GM18507 (cell line): Measurements from ENCODE around the gene PLEK.
"Not testable (repeated sequence)": the region's sequence is repeated elsewhere in the genome, so short reads cannot be mapped to it uniquely, and the experiment has no call there.

Experiments
- DNase-seq: peaks from one replicate; pipeline ENCODE4 v3.0.0; 2011; ENCODE audit warnings: low read depth; ENCODE audit not compliant: insufficient read length; ENCODE audit errors: extremely low spot score
- FAIRE-seq: peaks from 2 replicates; lab custom pipeline; 2011; peaks lifted over from hg19 to GRCh38; lab: Jason Lieb, UNC

PLEK gene

GRCh38 chr2:68379184-68379708 is 14.2 kb downstream of the PLEK start:
- FAIRE-seq (peak; percentile 21), DNase-seq (no peak)

DNA sequence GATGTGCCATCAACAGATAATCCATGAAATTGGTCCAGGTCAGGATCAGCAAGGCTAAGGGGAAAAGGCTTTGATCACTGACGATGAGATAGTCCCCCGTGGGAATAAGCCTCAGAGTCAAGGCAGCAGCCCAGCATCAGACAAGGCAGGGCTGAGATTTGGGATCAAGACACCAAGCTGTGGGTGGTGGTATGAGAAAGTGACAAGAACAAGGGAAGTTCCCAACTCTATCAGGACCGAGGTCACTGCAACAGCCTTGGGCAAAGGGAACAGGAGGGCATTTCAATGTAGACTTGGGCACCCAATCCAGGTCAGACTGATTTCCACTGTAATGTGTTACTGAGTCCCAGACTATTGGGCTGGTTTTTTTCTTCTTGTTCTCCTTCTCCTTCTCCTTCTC is 18.7 kb downstream of the PLEK start:
- FAIRE-seq = peak; percentile 73
- DNase-seq = no peak

DNA sequence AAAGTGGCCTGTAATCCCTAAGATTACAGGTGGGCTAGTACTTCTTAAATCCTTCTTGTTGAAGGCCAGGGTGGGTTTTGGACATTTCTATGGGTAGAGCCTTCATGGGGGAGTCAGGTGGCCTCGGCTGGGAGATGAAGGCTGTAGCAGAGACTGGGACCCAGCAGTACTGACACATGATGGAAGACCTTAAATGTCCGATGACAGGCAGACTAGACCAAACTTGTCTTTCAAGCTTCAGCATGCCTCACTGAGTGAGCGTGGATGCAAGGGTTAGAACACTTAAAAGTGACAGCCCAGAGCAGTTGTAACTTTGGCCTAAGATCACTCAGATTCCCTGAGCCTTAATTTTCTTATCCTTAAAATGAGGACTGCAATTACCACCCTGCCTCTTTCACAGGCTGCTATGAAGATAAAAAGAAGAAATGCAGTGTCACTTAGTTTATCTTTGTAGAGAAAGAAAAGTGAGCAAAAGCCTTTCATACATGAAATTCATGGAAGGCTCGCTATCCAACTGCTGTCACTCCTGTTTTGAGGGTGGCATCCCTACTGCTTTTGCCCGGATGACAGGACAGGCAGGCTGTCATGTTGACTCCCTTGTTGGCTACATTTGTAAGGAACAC is 19.5 kb downstream of the PLEK start:
- no peak for DNase-seq
- FAIRE-seq = no peak

- DNase-seq (no peak), FAIRE-seq (peak; percentile 99)
Measured at GRCh38 chr2:68385220-68385906, 20.3 kb downstream of the PLEK start.

DNA sequence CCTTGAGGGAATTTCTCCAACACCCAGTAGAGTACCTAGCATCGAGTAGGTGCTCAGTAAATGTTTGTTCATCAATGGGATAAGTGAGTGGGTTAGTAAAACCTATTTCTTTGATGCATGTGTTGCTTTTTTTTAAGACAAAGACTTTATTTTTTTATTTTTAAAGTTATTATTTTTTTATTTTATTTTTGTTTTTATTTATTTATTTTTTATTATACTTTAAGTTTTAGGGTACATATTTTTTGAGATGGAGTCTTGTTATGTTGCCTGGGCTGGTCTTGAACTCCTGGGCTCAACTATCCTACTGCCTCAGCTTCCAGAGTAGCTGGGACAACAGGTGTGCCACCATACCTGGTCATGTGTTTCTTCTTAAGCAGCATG is 20.8 kb downstream of the PLEK start:
- no peak for FAIRE-seq
- no peak for DNase-seq

DNA sequence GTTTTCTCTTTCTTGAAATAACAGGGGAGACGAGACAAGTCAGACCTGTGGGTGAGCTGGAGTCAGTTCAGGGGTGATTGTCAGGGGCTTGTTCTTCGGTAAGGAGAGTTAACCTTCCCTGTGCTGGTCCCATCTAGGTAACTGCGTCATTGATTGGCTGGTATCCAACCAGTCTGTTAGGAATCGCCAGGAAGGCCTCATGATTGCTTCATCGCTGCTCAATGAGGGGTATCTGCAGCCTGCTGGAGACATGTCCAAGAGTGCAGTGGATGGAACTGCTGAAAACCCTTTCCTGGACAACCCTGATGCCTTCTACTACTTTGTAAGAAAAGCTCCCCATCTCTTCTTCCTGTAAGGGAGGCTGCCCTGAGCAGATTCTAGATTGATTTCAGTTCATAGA is 21.3 kb downstream of the PLEK start:
- DNase-seq = no peak
- FAIRE-seq = peak; percentile 54

- FAIRE-seq (no peak), DNase-seq (no peak)
Measured at GRCh38 chr2:68387408-68388350, 22.6 kb downstream of the PLEK start.

- DNase-seq (no peak), FAIRE-seq (peak; percentile 97)
Measured at GRCh38 chr2:68388358-68388757, 23.3 kb downstream of the PLEK start.

- FAIRE-seq = no peak
- no peak for DNase-seq
Measured at GRCh38 chr2:68388772-68389171, 23.7 kb downstream of the PLEK start.

- no peak for FAIRE-seq
Measured at GRCh38 chr2:68390114-68390513, 25.0 kb downstream of the PLEK start.

GRCh38 chr2:68390586-68390985 is 25.5 kb downstream of the PLEK start:
- FAIRE-seq (no peak), DNase-seq (no peak)

More at GRCh38 chr2:68390114-68390513, 25.0 kb downstream of the PLEK start:
- DNase-seq = no peak

GRCh38 chr2:68391099-68391498 is 26.0 kb downstream of the PLEK start:
- DNase-seq = no peak
- FAIRE-seq = peak; percentile 63

GRCh38 chr2:68391869-68392268 is 26.8 kb downstream of the PLEK start:
- no peak for FAIRE-seq
- no peak for DNase-seq

DNA sequence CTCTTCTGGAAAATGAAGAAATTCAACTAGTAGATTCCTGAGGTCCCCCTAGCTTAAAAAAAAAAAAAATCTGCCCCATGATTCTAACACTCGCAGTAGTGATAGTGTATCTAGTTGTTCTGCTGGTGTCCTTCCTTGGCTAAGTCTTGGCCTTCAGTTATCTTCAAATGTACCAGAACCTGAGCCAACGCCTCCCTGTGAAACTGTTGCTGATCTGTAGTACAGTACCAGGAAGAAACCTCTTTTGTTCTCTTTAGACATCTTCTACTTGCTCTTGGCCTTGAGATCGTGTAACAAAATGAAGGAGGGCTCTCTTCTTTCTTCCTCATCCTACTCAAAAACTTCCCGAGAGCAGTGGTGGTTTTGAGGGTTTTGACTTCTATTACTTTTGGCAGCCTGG is 31.0 kb downstream of the PLEK start:
- no peak for FAIRE-seq

GRCh38 chr2:68397704-68398263 is 32.7 kb downstream of the PLEK start:
- FAIRE-seq, DNase-seq: not testable (repeated sequence)

More for the DNA sequence above, 31.0 kb downstream of the PLEK start:
- DNase-seq = no peak

DNA sequence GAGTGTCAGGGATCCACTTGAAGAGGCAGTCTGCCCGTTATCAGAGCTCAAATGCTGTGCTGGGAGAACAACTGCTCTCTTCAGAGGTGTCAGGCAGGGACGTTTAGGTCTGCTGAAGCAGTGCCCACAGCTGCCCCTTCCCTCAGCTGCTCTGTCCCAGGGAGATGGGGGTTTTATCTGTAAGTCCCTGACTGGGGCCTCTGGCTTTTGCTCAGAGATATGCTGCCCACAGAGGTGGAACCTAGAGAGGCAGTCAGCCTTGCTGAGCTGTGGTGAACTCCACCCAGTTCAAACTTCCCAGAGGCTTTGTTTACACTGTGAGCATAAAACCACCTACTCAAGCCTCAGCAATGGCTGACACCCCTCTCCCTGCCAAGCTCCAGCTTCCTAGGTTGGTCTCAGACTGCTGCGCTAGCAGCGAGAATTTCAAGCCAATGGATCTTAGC is 38.1 kb downstream of the PLEK start:
- DNase-seq (no peak), FAIRE-seq (peak; percentile 73)

DNA sequence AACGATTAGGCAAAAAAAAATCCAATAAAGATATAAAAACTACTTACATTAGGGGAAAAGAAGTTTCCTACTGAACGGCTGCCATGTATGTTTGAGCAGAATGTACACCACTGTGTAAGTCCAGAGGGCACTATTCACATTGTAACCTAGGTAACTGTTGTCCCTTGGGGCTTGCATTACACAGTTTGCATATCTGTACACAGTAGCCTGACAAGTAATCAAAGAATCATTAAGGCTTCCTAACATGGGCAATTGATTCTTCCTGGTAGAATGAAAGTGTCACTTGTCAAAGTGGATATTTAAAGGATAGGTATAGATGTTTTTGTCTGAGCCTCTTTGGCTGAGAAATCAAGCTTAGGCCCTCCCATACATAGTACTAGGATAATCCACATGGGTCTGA is 39.1 kb downstream of the PLEK start:
- peak; percentile 57 for FAIRE-seq

DNA sequence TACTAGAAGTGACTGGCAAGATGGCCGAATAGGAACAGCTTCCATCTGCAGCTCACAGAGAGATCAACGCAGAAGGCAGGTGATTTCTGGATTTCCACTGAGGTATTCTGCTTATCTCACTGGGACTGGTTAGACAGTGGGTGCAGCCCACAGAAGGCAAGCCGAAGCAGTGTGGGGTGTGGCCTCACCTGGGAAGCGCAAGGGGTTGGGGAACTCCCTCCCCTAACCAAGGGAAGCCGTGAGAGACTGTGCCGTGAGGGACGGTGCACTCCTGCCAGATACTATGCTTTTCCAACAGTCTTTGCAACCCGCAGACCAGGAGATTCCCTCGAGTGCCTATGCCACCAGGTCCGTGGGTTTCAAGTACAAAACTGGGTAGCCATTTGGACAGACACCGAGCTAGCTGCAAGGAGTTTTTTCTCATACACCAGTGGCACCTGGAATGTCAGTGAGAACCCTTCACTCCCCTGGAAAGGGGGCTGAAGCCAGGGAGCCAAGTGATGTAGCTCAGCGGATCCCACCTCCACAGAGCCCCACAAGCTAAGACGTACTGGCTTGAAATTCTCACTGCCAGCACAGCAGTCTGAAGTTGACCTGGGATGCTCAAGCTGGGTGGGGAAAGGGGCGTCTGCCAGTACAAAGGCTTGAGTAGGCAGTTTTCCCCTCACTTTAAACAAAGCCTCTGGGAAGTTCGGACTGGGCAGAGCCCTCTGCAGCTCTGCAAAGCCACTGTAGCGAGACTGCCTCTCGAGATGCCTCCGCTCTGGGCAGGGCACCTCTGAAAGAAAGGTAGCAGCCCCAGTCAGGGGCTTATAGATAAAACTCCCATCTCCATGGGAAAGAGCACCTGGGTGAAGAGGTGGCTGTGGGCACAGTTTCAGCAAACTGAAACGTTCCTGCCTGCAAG is 40.1 kb downstream of the PLEK start:
- no peak for DNase-seq
- FAIRE-seq = peak; percentile 46

More for the DNA sequence above, 39.1 kb downstream of the PLEK start:
- no peak for DNase-seq
